T-helper 1 cell (primary cell): Measurements from ENCODE around the gene PCSK2.

Source experiments
- DNase-seq, 5 donors: peaks; one replicate each; pipeline ENCODE4 v3.0.0-alpha.2; 2012 to 2020

PCSK2 gene

GRCh38 chr20:17488916-17489600, 262.2 kb downstream of the PCSK2 start:
- DNase-seq = no peak

- DNase-seq = no peak
Observed at GRCh38 chr20:17490501-17490900, 263.7 kb downstream of the PCSK2 start.

- DNase-seq = no peak
Observed at GRCh38 chr20:17491041-17491440, 264.2 kb downstream of the PCSK2 start.

- DNase-seq = no peak
Observed at GRCh38 chr20:17491488-17491887, 264.6 kb downstream of the PCSK2 start.

GRCh38 chr20:17493173-17493572, 266.3 kb downstream of the PCSK2 start:
- no peak for DNase-seq

GRCh38 chr20:17494201-17494600, 267.4 kb downstream of the PCSK2 start:
- no peak for DNase-seq

- DNase-seq = no peak
Observed at GRCh38 chr20:17495826-17496225, 269.0 kb downstream of the PCSK2 start.

GRCh38 chr20:17497821-17498580, 271.2 kb downstream of the PCSK2 start:
- no peak for DNase-seq

- DNase-seq = no peak
Observed at GRCh38 chr20:17498641-17499040, 271.8 kb downstream of the PCSK2 start.

GRCh38 chr20:17499041-17499440, 272.2 kb downstream of the PCSK2 start:
- DNase-seq = no peak

GRCh38 chr20:17500271-17500670, 273.4 kb downstream of the PCSK2 start:
- DNase-seq = no peak

GRCh38 chr20:17500826-17501225, 274.0 kb downstream of the PCSK2 start:
- no peak for DNase-seq

- no peak for DNase-seq
Observed at GRCh38 chr20:17501701-17502100, 274.9 kb downstream of the PCSK2 start.

GRCh38 chr20:17502105-17502504, 275.3 kb downstream of the PCSK2 start:
- DNase-seq = no peak

GRCh38 chr20:17503301-17504065, 276.6 kb downstream of the PCSK2 start:
- peak in 1 of 5 donors; percentile 35 for DNase-seq

- peak in 1 of 5 donors; percentile 10 for DNase-seq
Observed at GRCh38 chr20:17504066-17504897, 277.4 kb downstream of the PCSK2 start.

- DNase-seq = peak in 4 of 5 donors; percentile 15 to 77 (median 27)
Observed at GRCh38 chr20:17504898-17505635, 278.2 kb downstream of the PCSK2 start.

- peak in 1 of 5 donors; percentile 56 for DNase-seq
Observed at GRCh38 chr20:17505636-17506517, 279.0 kb downstream of the PCSK2 start.

- no peak for DNase-seq
Observed at GRCh38 chr20:17507032-17507431, 280.2 kb downstream of the PCSK2 start.

- no peak for DNase-seq
Observed at GRCh38 chr20:17507531-17507930, 280.7 kb downstream of the PCSK2 start.

- no peak for DNase-seq
Observed at GRCh38 chr20:17508756-17509155, 281.9 kb downstream of the PCSK2 start.
